Esophagus (tissue), 2 donors: ENCODE results near the gene ST6GALNAC4. TPM values are rescaled to one million over a fixed set of nuclear protein-coding genes. Genes with fewer than 3 reads are reported as not detected.

Experiments
- H3K27ac ChIP-seq, 2 donors: one replicate each; pipeline ENCODE4 v1.5.1; 2013; ENCODE audit warnings: low read depth in 2 of 2, mild to moderate bottlenecking in 2 of 2, inconsistent platforms in 1 of 2, low read length in 1 of 2, moderate library complexity in 1 of 2
- H3K27me3 ChIP-seq, 2 donors: one replicate each; pipeline ENCODE4 v1.6.1; 2013; ENCODE audit warnings: low read length in 2 of 2, control low read depth in 1 of 2, mild to moderate bottlenecking in 1 of 2; ENCODE audit not compliant: insufficient read depth in 2 of 2, control insufficient read depth in 1 of 2
- H3K36me3 ChIP-seq, 2 donors: one replicate each; pipeline ENCODE4 v1.6.1; 2013; ENCODE audit warnings: low read length in 1 of 2; ENCODE audit not compliant: control insufficient read depth in 2 of 2, insufficient read depth in 2 of 2
- H3K4me1 ChIP-seq, 2 donors: one replicate each; pipeline ENCODE4 v1.6.1; 2013; ENCODE audit warnings: low read length in 1 of 2; ENCODE audit not compliant: control insufficient read depth in 2 of 2, insufficient read depth in 2 of 2
- H3K4me3 ChIP-seq, 2 donors: one replicate each; pipeline ENCODE4 v1.5.1; 2013; ENCODE audit warnings: low read length in 2 of 2, mild to moderate bottlenecking in 2 of 2, low read depth in 1 of 2, moderate library complexity in 1 of 2
- H3K9me3 ChIP-seq, 2 donors: one replicate each; pipeline ENCODE4 v1.6.1; 2013; ENCODE audit warnings: mild to moderate bottlenecking in 2 of 2, low read depth in 1 of 2, low read length in 1 of 2, moderate library complexity in 1 of 2; ENCODE audit not compliant: control insufficient read depth in 2 of 2, insufficient read depth in 1 of 2
- WGBS, 2 donors: extraction: QIAGEN DNeasy Blood & Tissue Kit; methylation state at CpG; one replicate each; pipeline ENCODE4 v1.1.7; 2013; 5-methylcytosine and 5-hydroxymethylcytosine counted together
- polyA plus RNA-seq, 2 donors: library from polyadenylated mRNA; stranded (reverse); fragments of 200-250 nt; gene quantifications; one replicate each; pipeline ENCODE4 v1.2.3, GENCODE V29; 2013
- donor health status: healthy with polysubstance abuse.
- donor health status: Bipolar disorder and iron deficiency.

Gene ST6GALNAC4
- polyA plus RNA-seq, 2 donors, result 4.6 to 15.3 TPM

- 27 to 34% methylated on average over 18 to 19 of the region's 19 CpGs for WGBS, 2 donors
- Histone ChIP-seq H3K4me1 (peaks cover 3 to 13% of the 10 kb centered on the region in 2 donors), H3K36me3 (peaks cover 23 to 29% of the 10 kb centered on the region in 2 donors), H3K9me3 (peaks cover 0 to 26% of the 10 kb centered on the region in 2 donors), H3K27ac (peak overlapping the region; percentile 62 to 73), H3K27me3 (no peaks in the 10 kb centered on the region), H3K4me3 (peak overlapping the region in 1 of 2 donors; percentile 2)
Measured at GRCh38 chr9:127897193-127897692, 19.6 kb downstream of the ST6GALNAC4 start.

DNA sequence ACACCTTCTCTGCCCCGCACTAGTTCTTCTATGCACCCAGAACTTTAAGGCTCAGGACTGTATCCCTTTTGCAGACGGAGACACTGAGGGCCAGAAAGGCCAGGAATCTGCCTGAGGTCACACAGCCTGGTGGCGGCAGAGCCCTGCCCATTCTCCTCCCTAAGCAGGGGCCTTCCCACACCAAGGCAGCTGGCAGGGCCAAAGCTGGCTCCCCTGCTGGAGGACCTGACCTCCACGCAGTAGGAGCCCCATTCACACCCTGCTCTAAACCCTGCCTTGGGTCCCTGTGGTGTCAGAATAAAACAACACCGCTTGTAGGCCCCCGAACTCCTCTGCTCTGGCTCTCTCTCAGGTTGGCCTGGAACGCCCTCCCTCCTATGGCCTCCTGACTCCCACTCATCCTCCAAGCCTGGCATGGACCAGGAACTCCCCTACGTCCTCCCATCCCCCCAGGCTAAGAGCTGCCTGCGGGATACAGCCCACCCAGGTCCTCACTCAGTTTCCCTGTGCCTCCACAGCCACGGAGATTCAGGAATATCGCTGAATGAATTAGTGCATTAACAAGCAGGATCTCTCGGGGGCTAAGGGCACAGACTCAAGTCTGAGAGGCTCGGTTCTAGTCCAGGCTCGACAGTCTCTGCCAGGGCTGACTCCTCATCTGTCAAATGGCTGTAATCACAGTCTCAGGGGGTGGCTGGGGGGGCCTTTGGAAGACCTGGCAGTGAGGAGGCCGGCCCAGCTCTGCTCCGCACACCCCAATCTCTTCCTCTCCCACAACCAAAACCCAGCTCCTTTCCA, 20.2 kb downstream of the ST6GALNAC4 start:
- H3K27ac ChIP-seq, result peak overlapping the region; percentile 12 to 67
- peaks cover 0 to 26% of the 10 kb centered on the region in 2 donors for H3K9me3 ChIP-seq
- peaks cover 3 to 13% of the 10 kb centered on the region in 2 donors for H3K4me1 ChIP-seq
- H3K27me3 ChIP-seq, result no peaks in the 10 kb centered on the region
- peak overlapping the region in 1 of 2 donors; percentile 2 for H3K4me3 ChIP-seq
- peaks cover 23 to 29% of the 10 kb centered on the region in 2 donors for H3K36me3 ChIP-seq
- 70 to 71% methylated on average over 16 of the region's 16 CpGs for WGBS, 2 donors

- Histone ChIP-seq H3K27ac (no peak overlapping the region), H3K4me1 (peaks cover 3 to 13% of the 10 kb centered on the region in 2 donors), H3K9me3 (peaks cover 0 to 26% of the 10 kb centered on the region in 2 donors), H3K4me3 (no peak overlapping the region), H3K27me3 (no peaks in the 10 kb centered on the region), H3K36me3 (peaks cover 23 to 30% of the 10 kb centered on the region in 2 donors)
- WGBS, 2 donors, result 95% methylated on average over 8 of the region's 8 CpGs
Measured at GRCh38 chr9:127895811-127896210, 21.0 kb downstream of the ST6GALNAC4 start.

- Histone ChIP-seq H3K4me3 (no peak overlapping the region), H3K4me1 (peaks cover 3 to 7% of the 10 kb centered on the region in 2 donors), H3K9me3 (peaks cover 0 to 26% of the 10 kb centered on the region in 2 donors), H3K27me3 (no peaks in the 10 kb centered on the region), H3K36me3 (peaks cover 23 to 37% of the 10 kb centered on the region in 2 donors), H3K27ac (no peak overlapping the region)
- WGBS, 2 donors, result 97 to 98% methylated on average over 4 of the region's 4 CpGs
Measured at GRCh38 chr9:127893392-127893791, 23.4 kb downstream of the ST6GALNAC4 start.

- H3K9me3 ChIP-seq, result peaks cover 0 to 26% of the 10 kb centered on the region in 2 donors
- H3K36me3 ChIP-seq, result peaks cover 23 to 39% of the 10 kb centered on the region in 2 donors
- no peak overlapping the region for H3K27ac ChIP-seq
- H3K4me3 ChIP-seq, result no peak overlapping the region
- no peaks in the 10 kb centered on the region for H3K27me3 ChIP-seq
- H3K4me1 ChIP-seq, result peaks cover 3 to 4% of the 10 kb centered on the region in 2 donors
- 88 to 97% methylated on average over 6 of the region's 6 CpGs for WGBS, 2 donors
Measured at GRCh38 chr9:127892831-127893230, 24.0 kb downstream of the ST6GALNAC4 start.

- 88 to 89% methylated on average over 3 of the region's 3 CpGs for WGBS, 2 donors
- Histone ChIP-seq H3K4me3 (no peak overlapping the region), H3K36me3 (peaks cover 25 to 45% of the 10 kb centered on the region in 2 donors), H3K9me3 (peaks cover 0 to 23% of the 10 kb centered on the region in 2 donors), H3K27ac (no peak overlapping the region), H3K27me3 (no peaks in the 10 kb centered on the region), H3K4me1 (no peaks in the 10 kb centered on the region)
Measured at GRCh38 chr9:127890053-127890452, 26.8 kb downstream of the ST6GALNAC4 start.

DNA sequence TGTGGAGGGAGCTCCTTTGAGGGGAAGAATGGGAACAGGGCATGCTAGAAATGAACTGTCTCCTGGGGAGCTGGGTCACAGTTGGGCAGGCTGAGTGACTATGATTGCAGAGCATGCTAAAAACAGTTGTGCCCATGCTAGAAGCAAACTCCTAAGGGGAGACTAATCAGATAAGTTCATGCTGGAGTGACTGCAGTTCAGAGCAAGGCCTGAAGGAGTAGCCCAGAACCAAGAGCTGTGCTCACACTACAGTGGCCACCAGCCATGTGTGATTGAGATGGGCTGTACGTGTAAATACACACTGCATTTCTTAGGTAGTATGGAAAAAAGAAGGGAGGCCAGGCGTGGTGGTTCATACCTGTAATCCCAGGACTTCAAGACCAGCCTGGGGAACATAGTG, 29.0 kb downstream of the ST6GALNAC4 start:
- H3K27ac ChIP-seq, result no peak overlapping the region
- peaks cover 9 to 25% of the 10 kb centered on the region in 2 donors for H3K36me3 ChIP-seq
- no peak overlapping the region for H3K4me3 ChIP-seq
- H3K9me3 ChIP-seq, result peaks cover 0 to 2% of the 10 kb centered on the region in 2 donors
- peaks cover 3 to 4% of the 10 kb centered on the region in 2 donors for H3K4me1 ChIP-seq
- no peaks in the 10 kb centered on the region for H3K27me3 ChIP-seq
- 76 to 87% methylated on average over 2 of the region's 2 CpGs for WGBS, 2 donors

DNA sequence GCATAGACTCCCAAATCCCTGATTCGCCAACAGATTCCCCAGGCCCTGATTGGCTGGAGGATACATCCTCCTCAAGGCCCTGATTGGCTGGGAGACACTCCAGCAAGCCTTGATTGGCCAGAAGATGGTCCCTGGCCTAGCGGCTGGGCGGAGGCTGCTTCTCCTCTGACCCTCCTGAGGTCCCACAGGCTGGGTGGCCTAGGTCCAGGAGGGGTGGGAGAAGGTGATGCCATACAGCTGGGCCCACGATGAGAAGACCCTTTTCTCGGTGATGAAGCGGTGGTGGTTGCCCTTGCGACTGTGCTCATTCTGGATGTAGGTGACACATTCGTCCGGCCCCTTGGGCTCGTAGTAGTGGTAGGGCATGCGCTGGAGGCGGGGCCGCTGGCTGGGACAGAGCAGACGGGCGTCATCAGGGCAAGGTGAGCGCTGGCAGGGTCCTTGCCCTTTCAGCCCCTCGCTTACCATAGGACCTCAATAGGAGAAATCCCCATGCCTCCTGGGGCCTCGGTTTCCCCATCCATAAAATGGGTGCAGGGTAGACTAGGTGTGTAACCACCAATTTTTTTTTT, 30.4 kb downstream of the ST6GALNAC4 start:
- H3K4me3 ChIP-seq, result no peak overlapping the region
- peaks cover 7 to 24% of the 10 kb centered on the region in 2 donors for H3K36me3 ChIP-seq
- WGBS, 2 donors, result 96 to 97% methylated on average over 18 of the region's 18 CpGs
- H3K4me1 ChIP-seq, result peaks cover 3 to 4% of the 10 kb centered on the region in 2 donors
- H3K9me3 ChIP-seq, result no peaks in the 10 kb centered on the region
- no peaks in the 10 kb centered on the region for H3K27me3 ChIP-seq
- H3K27ac ChIP-seq, result no peak overlapping the region

GRCh38 chr9:127885508-127886281, 31.1 kb downstream of the ST6GALNAC4 start:
- 78 to 80% methylated on average over 13 of the region's 13 CpGs for WGBS, 2 donors

More at GRCh38 chr9:127885508-127886281, 31.1 kb downstream of the ST6GALNAC4 start:
- Histone ChIP-seq H3K27me3 (no peaks in the 10 kb centered on the region), H3K4me3 (no peak overlapping the region), H3K36me3 (peaks cover 7 to 21% of the 10 kb centered on the region in 2 donors), H3K4me1 (peaks cover 3 to 4% of the 10 kb centered on the region in 2 donors), H3K9me3 (no peaks in the 10 kb centered on the region), H3K27ac (no peak overlapping the region)
